Measurements from ENCODE around the gene OPN4.

- TF ChIP-seq CTCF (IDR thresholded peaks at IDR 0.05): no peak
- TF ChIP-seq POLR2A (IDR thresholded peaks at IDR 0.05): no peak
Measured at GRCh38 chr10:86636311-86636710, 18.0 kb upstream of the OPN4 start.

Data from transverse colon (tissue), 3 donors.